Right lobe of liver (tissue), 6 donors: ENCODE data around the gene DACT1. TPM values are rescaled to one million over a fixed set of nuclear protein-coding genes. Genes with fewer than 3 reads are reported as not detected.
A peak's percentile ranks its signal among the peaks of the same experiment; 100 is the strongest.

Source experiments
- ATAC-seq, 4 donors: fragments of 200-7000 bp; cut with Tn5 transposase; one replicate each; pipeline ENCODE4 v1.9.1; 2020; ENCODE audit warnings: mild to moderate bottlenecking in 4 of 4, moderate library complexity in 4 of 4
- DNase-seq, 3 donors: peaks; one replicate each; pipeline ENCODE4 v3.0.0-alpha.2; 2020
- H3K27ac ChIP-seq, 3 donors: fragments of 200-600 bp; one replicate each; pipeline ENCODE4 v1.8.0; 2022
- H3K27me3 ChIP-seq, 2 donors: fragments of 200-600 bp; one replicate each; pipeline ENCODE4 v1.8.0; 2022
- H3K36me3 ChIP-seq, 4 donors: fragments of 200-600 bp; sonication (generic) in 1 of 4; one replicate each; pipeline versions ENCODE4 v1.5.1 to v1.8.0; 2017 to 2022; ENCODE audit warnings: control low read depth in 1 of 4
- H3K4me1 ChIP-seq, 4 donors: fragments of 200-600 bp; sonication (generic) in 1 of 4; one replicate each; pipeline versions ENCODE4 v1.5.1 to v1.8.0; 2017 to 2022; ENCODE audit warnings: control low read depth in 1 of 4
- H3K4me3 ChIP-seq, 3 donors: fragments of 200-600 bp; one replicate each; pipeline ENCODE4 v1.8.0; 2022
- H3K9me3 ChIP-seq, 4 donors: fragments of 200-600 bp; sonication (generic) in 1 of 4; one replicate each; pipeline versions ENCODE4 v1.5.1 to v1.8.0; 2017 to 2022; ENCODE audit warnings: control low read depth in 1 of 4
- CTCF ChIP-seq, 4 donors: fragments of 200-600 bp in 3 of 4; fragments of 450-650 bp in 1 of 4; IDR thresholded peaks; one replicate each; pipeline versions ENCODE4 v1.5.1 to v1.8.0; 2016 to 2022; ENCODE audit warnings: antibody characterized with exemption in 4 of 4, mild to moderate bottlenecking in 2 of 4
- POLR2A ChIP-seq: fragments of 450-650 bp; IDR thresholded peaks from one replicate; pipeline ENCODE4 v1.6.1; 2017; ENCODE audit warnings: antibody characterized with exemption, mild to moderate bottlenecking
- WGBS: methylation state at CpG from one replicate; pipeline ENCODE4 v1.1.6; 2018; ENCODE audit warnings: low coverage, low lambda C conversion rate; ENCODE audit not compliant: insufficient coverage; ENCODE audit errors: missing lambda C conversion rate; 5-methylcytosine and 5-hydroxymethylcytosine counted together
- intact Hi-C, 2 donors: fragments of 100-400 bp; cut with DNase I; formaldehyde crosslinking; loops; one replicate each; pipeline versions ENCODE4 v1.11.2 to v1.14.1; 2022
- total RNA-seq, 6 experiments: library from RNA; depleted of rRNA in 2 of 6; stranded (reverse); fragments of >200 nt in 2 of 6; fragmentation: NEBNext Ultra II Directional in 3 of 6; extraction: Animal tissue kit (Norgen Biotek cat#: 25700) in 3 of 6; gene quantifications; one replicate each; pipeline versions ENCODE4 v1.1.0 to v1.2.4, GENCODE V29; 2016 to 2023
- donor health status: DM: no; HTN: yes; CAD: no.
- donor health status: DM: no; HTN: no; CAD: no.
- donor health status: DM: no; HTN: no; CAD: no.
- donor health status: DM: no; HTN: yes; CAD: no.
- donor health status: DM: no; HTN: yes; CAD: no.

The DACT1 gene
- total RNA-seq, 6 experiments from 2014 or later: 1.2 to 2.4 (median 1.4) TPM

DNA sequence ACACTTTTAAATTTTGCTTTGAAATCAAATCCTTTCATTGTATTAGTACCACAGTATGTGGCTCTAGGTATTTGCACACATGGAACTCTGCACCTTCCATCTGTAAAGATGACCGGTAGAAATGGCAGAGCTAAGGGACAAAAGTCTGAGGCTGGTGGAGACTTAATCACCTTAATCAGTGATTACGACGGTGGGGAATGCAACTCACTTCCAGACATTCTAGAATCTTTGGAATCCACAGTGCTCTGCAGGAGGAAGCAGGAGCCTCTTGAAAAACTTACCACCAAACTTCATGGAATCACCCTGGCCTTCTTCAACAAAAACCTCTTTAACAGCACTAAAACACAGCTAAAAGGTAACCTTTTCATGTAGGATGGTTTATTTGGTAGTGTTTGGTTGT, 3.9 kb upstream of the DACT1 start:
- no peaks in the 10 kb centered on the region for H3K27me3 ChIP-seq
- ATAC-seq: no peak
- H3K4me3 ChIP-seq: no peak overlapping the region
- DNase-seq: no peak
- 31% methylated on average over 3 of the region's 3 CpGs for WGBS
- H3K4me1 ChIP-seq: peaks cover 0 to 11% (median 2%) of the 10 kb centered on the region in 4 donors
- no peaks in the 10 kb centered on the region for H3K9me3 ChIP-seq
- H3K27ac ChIP-seq: no peak overlapping the region
- no peaks in the 10 kb centered on the region for H3K36me3 ChIP-seq
- TF ChIP-seq POLR2A (no peak), CTCF (IDR thresholded peaks at IDR 0.05) (no peak)
- intact Hi-C loops: loop anchor here in 1 of 2 donors (10.0 kb wide), 1 partner anchor 401 kb away; no protein-coding TSS in a partner anchor

GRCh38 chr14:58634406-58635090, 3.2 kb upstream of the DACT1 start:
- WGBS: 32% methylated on average over 5 of the region's 5 CpGs
- Histone ChIP-seq H3K36me3 (no peaks in the 10 kb centered on the region), H3K27ac (no peak overlapping the region), H3K27me3 (no peaks in the 10 kb centered on the region), H3K4me3 (no peak overlapping the region), H3K9me3 (no peaks in the 10 kb centered on the region), H3K4me1 (peaks cover 0 to 13% (median 2%) of the 10 kb centered on the region in 4 donors)
- intact Hi-C loops: loop anchor here in 1 of 2 donors (10.0 kb wide), 1 partner anchor 400 kb away; no protein-coding TSS in a partner anchor
- TF ChIP-seq POLR2A (no peak), CTCF (IDR thresholded peaks at IDR 0.05) (no peak)
- ATAC-seq (no peak), DNase-seq (no peak)

- H3K9me3 ChIP-seq: no peaks in the 10 kb centered on the region
- TF ChIP-seq POLR2A (no peak), CTCF (IDR thresholded peaks at IDR 0.05) (no peak)
- H3K27me3 ChIP-seq: no peaks in the 10 kb centered on the region
- no peaks in the 10 kb centered on the region for H3K36me3 ChIP-seq
- intact Hi-C loops: loop anchor here in 1 of 2 donors (10.0 kb wide), 1 partner anchor 400 kb away; no protein-coding TSS in a partner anchor
- no peak for ATAC-seq
- no peak for DNase-seq
- no peak overlapping the region for H3K27ac ChIP-seq
- 44% methylated on average over 8 of the region's 8 CpGs for WGBS
- no peak overlapping the region for H3K4me3 ChIP-seq
- H3K4me1 ChIP-seq: peaks cover 0 to 13% (median 2%) of the 10 kb centered on the region in 4 donors
Measured at GRCh38 chr14:58635091-58635830, 2.5 kb upstream of the DACT1 start.

DNA sequence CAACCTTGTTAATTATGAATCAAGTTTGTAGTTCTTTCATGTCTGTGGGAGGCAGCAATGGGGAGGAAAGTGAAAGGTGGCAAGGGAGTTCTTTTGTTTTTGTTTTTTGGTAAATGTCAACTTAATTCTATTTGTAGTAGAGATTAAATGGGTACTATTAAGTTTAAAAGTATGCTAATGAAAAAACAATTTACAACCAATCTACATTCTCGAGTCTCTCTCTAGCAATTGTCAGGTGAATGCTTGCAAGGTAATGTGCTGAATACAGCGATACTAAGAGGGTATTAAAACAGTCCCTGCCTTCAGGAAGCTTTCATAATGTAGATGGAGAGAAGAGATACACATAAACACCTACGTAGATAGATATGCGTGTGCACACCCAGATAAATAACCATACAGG, 1.6 kb upstream of the DACT1 start:
- Histone ChIP-seq H3K4me3 (no peak overlapping the region), H3K4me1 (peaks cover 0 to 13% (median 2%) of the 10 kb centered on the region in 4 donors), H3K36me3 (no peaks in the 10 kb centered on the region), H3K27ac (no peak overlapping the region), H3K9me3 (no peaks in the 10 kb centered on the region), H3K27me3 (no peaks in the 10 kb centered on the region)
- WGBS: 59% methylated on average over 4 of the region's 4 CpGs
- no peak for TF ChIP-seq POLR2A
- ATAC-seq: no peak
- no peak for DNase-seq
- intact Hi-C loops: loop anchor here in 1 of 2 donors (10.0 kb wide), 1 partner anchor 399 kb away; no protein-coding TSS in a partner anchor

DNA sequence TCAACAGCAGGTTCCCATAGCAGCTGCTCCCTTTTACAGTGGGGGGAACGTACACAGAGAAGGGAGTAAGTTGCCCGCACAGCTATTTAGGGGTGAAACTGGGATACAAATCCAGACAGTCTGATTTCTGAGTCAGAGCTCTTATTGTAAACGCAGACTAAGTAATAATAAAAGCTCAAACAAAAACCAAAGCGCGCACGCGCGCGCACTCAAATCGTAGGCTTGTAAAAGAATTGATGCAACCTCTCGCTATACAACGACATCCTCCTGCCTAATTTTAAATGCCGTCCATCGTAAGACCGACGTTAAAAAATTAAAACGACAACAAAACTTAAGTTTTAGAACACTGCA, 747 bp upstream of the DACT1 start:
- H3K4me1 ChIP-seq: peaks cover 0 to 13% (median 2%) of the 10 kb centered on the region in 4 donors
- peak overlapping the region; percentile 47 to 63 (median 53) for H3K4me3 ChIP-seq
- intact Hi-C loops: loop anchor here in 1 of 2 donors (10.0 kb wide), 1 partner anchor 398 kb away; no protein-coding TSS in a partner anchor
- no peak for TF ChIP-seq CTCF (IDR thresholded peaks at IDR 0.05)
- TF ChIP-seq POLR2A: no peak
- DNase-seq: no peak
- H3K36me3 ChIP-seq: peaks cover 0 to 3% (median 0%) of the 10 kb centered on the region in 4 donors
- WGBS: 25% methylated on average over 17 of the region's 17 CpGs
- H3K27ac ChIP-seq: peak overlapping the region in 2 of 3 donors; percentile 15 to 38
- no peak for ATAC-seq
- no peaks in the 10 kb centered on the region for H3K9me3 ChIP-seq
- no peaks in the 10 kb centered on the region for H3K27me3 ChIP-seq
